DOHH2 (cell line): ENCODE measurements around the gene PRND.

ENCODE experiments used
- CTCF ChIP-seq: fragments of 200-600 bp; sonication (generic); IDR thresholded peaks from one replicate; pipeline ENCODE4 v1.5.1; 2014; ENCODE audit warnings: antibody characterized with exemption, mild to moderate bottlenecking, low read depth, low read length; ENCODE audit not compliant: poor library complexity, severe bottlenecking
- EZH2phosphoT487 ChIP-seq: fragments of 200-600 bp; sonication (generic); IDR thresholded peaks from 2 replicates; pipeline ENCODE4 v1.6.1; 2017; ENCODE audit warnings: borderline replicate concordance, mild to moderate bottlenecking, antibody characterized with exemption, low read length, moderate library complexity, mixed read lengths

- no peak for TF ChIP-seq CTCF
- TF ChIP-seq EZH2phosphoT487: no peak
Observed at GRCh38 chr20:4775322-4776078, 53.8 kb downstream of the PRND start.
